Inferior parietal cortex (tissue), 1 donor: ENCODE measurements around the gene NLRP9.
A peak's percentile ranks its signal among the peaks of the same experiment; 100 is the strongest.

ENCODE experiments used
- DNase-seq: peaks from one replicate; pipeline ENCODE4 v3.0.0-alpha.2; 2016; ENCODE audit errors: extremely low spot score

The NLRP9 gene

GRCh38 chr19:55687281-55688201 is 50.7 kb downstream of the NLRP9 start:
- no peak for DNase-seq

- no peak for DNase-seq
Observed at GRCh38 chr19:55686311-55687050, 51.7 kb downstream of the NLRP9 start.

GRCh38 chr19:55685776-55686175 is 52.4 kb downstream of the NLRP9 start:
- no peak for DNase-seq

- no peak for DNase-seq
Observed at GRCh38 chr19:55684946-55685681, 53.1 kb downstream of the NLRP9 start.

GRCh38 chr19:55683449-55684261 is 54.5 kb downstream of the NLRP9 start:
- no peak for DNase-seq

GRCh38 chr19:55681131-55682092 is 56.8 kb downstream of the NLRP9 start:
- DNase-seq, result no peak

- DNase-seq, result no peak
Observed at GRCh38 chr19:55680339-55681130, 57.7 kb downstream of the NLRP9 start.

- no peak for DNase-seq
Observed at GRCh38 chr19:55679343-55680257, 58.6 kb downstream of the NLRP9 start.

- no peak for DNase-seq
Observed at GRCh38 chr19:55678121-55678671, 60.0 kb downstream of the NLRP9 start.

- DNase-seq, result no peak
Observed at GRCh38 chr19:55677572-55678028, 60.6 kb downstream of the NLRP9 start.

GRCh38 chr19:55676889-55677505 is 61.2 kb downstream of the NLRP9 start:
- no peak for DNase-seq

- no peak for DNase-seq
Observed at GRCh38 chr19:55676383-55676782, 61.8 kb downstream of the NLRP9 start.

- DNase-seq, result no peak
Observed at GRCh38 chr19:55675661-55676354, 62.4 kb downstream of the NLRP9 start.

GRCh38 chr19:55674841-55675660 is 63.2 kb downstream of the NLRP9 start, which contains the start of gene EPN1:
Gene EPN1, plus strand, starts transcription at chr19:55675226. Its CDS starts 3,402 bp downstream, at chr19:55678628.
- peak; percentile 95 for DNase-seq

GRCh38 chr19:55674459-55674840 is 63.8 kb downstream of the NLRP9 start:
- DNase-seq, result no peak

GRCh38 chr19:55673889-55674288 is 64.3 kb downstream of the NLRP9 start:
- DNase-seq, result no peak
